GM12878 (cell line): ENCODE results near the gene THOC5. TPM values are rescaled to one million over a fixed set of nuclear protein-coding genes. Genes with fewer than 3 reads are reported as not detected.

ENCODE experiments used
- RAD21 ChIP-seq: IDR thresholded peaks from 2 replicates; pipeline ENCODE4 v1.6.1; 2011; ENCODE audit warnings: mild to moderate bottlenecking, low read depth, low read length, moderate library complexity; ENCODE audit not compliant: insufficient read depth
- SMC3 ChIP-seq: IDR thresholded peaks from 2 replicates; pipeline ENCODE4 v1.6.1; 2011; ENCODE audit warnings: low read length, improper control_type of control experiment, borderline replicate concordance
- TARDBP ChIP-seq: IDR thresholded peaks from 2 replicates; pipeline ENCODE4 v1.6.1; 2016; ENCODE audit warnings: borderline replicate concordance
- TCF3 ChIP-seq: IDR thresholded peaks from 2 replicates; pipeline ENCODE4 v1.6.1; 2012; ENCODE audit warnings: low read depth, mild to moderate bottlenecking, low read length, borderline replicate concordance; ENCODE audit not compliant: insufficient read depth
- polyA plus RNA-seq, 11 experiments: library from polyadenylated mRNA; depleted of rRNA in 4 of 11; unstranded in 6 of 11; stranded (reverse) in 5 of 11; fragments of >200 nt; fragmentation: Nextera tagmentation in 4 of 11; fragmentation: Illumina TruSeq in 1 of 11; extraction: Ambion mirVana in 4 of 11; extraction: Trizol in 1 of 11; gene quantifications; 1 replicate in 1 of 11; 2 replicates in 10 of 11; pipeline versions ENCODE4 v1.2.1 to v1.2.3, GENCODE V29; 2011 to 2016; ENCODE audit warnings: inconsistent platforms in 2 of 11, missing spikeins in 2 of 11, low read depth in 1 of 11
- total RNA-seq, 4 experiments: library from RNA; depleted of rRNA in 3 of 4; stranded (reverse); fragments of >200 nt in 3 of 4; fragmentation: Illumina TruSeq in 1 of 4; extraction: Trizol in 1 of 4; gene quantifications; 2 replicates each; pipeline versions ENCODE4 v1.2.1 to v1.2.3, GENCODE V29; 2013 to 2021
- TF ChIP-seq, protein P1 (sequence below): fragments of 450-650 bp; IDR thresholded peaks from 2 replicates; pipeline ENCODE4 v1.6.1; 2018; ENCODE audit warnings: borderline replicate concordance, mild to moderate bottlenecking; ENCODE audit not compliant: partially characterized antibody
- TF ChIP-seq, protein P2 (sequence below): fragments of 450-650 bp; formaldehyde crosslinking; IDR thresholded peaks from 2 replicates; pipeline ENCODE4 v1.4.0; 2020; ENCODE audit warnings: mild to moderate bottlenecking, moderate library complexity

THOC5 gene
- total and polyA plus RNA-seq, 10 of the 15 experiments (the other 5 are each of a cell fraction or from before 2014, with no cell fraction given), result 20.9 to 44.9 (median 31.4) TPM

DNA sequence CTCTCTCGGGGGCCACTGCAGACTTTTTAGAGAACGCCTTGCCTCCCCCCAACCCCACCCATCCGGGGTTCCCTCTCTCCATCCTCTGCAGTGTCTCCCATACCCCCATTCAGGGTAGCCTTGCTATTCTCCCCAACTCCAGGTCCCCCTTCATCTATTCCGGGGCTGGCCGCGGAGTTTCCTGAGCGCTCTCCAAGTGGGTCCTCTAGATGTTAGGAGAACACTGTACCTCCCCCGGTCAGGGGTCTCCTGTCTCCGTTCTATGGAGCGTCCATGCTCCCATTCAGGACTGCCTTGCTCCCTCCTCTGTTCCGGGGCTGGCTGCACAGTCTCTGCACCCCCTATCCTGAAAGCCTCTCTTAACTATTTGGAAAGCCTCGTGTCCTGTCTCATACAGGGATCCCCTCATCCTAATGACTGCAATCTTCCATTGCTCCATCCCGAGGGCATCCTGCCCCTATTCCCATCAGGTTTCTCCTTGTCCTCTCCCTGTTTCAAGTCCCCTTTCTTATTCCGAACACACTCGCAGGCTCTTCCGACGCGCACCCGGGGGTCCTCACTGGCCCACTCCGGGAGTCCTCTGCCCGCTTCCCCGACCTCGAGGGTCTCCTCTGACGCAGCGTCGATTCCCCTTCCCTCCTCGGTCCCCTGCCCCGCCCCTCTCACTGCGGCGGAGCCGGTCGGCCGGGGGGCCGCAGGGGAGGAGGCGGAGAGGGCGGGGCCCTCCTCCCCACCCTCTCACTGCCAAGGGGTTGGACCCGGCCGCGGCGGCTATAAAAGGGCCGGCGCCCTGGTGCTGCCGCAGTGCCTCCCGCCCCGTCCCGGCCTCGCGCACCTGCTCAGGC lies 73.9 kb downstream of the THOC5 start, which contains the start of gene NEFH (continued):
- TF ChIP-seq, protein P1, sequence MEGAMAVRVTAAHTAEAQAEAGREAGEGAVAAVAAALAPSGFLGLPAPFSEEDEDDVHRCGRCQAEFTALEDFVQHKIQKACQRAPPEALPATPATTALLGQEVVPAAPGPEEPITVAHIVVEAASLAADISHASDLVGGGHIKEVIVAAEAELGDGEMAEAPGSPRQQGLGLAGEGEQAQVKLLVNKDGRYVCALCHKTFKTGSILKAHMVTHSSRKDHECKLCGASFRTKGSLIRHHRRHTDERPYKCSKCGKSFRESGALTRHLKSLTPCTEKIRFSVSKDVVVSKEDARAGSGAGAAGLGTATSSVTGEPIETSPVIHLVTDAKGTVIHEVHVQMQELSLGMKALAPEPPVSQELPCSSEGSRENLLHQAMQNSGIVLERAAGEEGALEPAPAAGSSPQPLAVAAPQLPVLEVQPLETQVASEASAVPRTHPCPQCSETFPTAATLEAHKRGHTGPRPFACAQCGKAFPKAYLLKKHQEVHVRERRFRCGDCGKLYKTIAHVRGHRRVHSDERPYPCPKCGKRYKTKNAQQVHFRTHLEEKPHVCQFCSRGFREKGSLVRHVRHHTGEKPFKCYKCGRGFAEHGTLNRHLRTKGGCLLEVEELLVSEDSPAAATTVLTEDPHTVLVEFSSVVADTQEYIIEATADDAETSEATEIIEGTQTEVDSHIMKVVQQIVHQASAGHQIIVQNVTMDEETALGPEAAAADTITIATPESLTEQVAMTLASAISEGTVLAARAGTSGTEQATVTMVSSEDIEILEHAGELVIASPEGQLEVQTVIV, result no peak
- TF ChIP-seq RAD21 (no peak), SMC3 (no peak), TARDBP (no peak), TCF3 (no peak)
- TF ChIP-seq, protein P2, sequence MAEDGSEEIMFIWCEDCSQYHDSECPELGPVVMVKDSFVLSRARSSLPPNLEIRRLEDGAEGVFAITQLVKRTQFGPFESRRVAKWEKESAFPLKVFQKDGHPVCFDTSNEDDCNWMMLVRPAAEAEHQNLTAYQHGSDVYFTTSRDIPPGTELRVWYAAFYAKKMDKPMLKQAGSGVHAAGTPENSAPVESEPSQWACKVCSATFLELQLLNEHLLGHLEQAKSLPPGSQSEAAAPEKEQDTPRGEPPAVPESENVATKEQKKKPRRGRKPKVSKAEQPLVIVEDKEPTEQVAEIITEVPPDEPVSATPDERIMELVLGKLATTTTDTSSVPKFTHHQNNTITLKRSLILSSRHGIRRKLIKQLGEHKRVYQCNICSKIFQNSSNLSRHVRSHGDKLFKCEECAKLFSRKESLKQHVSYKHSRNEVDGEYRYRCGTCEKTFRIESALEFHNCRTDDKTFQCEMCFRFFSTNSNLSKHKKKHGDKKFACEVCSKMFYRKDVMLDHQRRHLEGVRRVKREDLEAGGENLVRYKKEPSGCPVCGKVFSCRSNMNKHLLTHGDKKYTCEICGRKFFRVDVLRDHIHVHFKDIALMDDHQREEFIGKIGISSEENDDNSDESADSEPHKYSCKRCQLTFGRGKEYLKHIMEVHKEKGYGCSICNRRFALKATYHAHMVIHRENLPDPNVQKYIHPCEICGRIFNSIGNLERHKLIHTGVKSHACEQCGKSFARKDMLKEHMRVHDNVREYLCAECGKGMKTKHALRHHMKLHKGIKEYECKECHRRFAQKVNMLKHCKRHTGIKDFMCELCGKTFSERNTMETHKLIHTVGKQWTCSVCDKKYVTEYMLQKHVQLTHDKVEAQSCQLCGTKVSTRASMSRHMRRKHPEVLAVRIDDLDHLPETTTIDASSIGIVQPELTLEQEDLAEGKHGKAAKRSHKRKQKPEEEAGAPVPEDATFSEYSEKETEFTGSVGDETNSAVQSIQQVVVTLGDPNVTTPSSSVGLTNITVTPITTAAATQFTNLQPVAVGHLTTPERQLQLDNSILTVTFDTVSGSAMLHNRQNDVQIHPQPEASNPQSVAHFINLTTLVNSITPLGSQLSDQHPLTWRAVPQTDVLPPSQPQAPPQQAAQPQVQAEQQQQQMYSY (CRISPR knock-in tag), result no peak
